Measurements from ENCODE around the gene NUP88.
"Not testable (repeated sequence)": the region's sequence is repeated elsewhere in the genome, so short reads cannot be mapped to it uniquely, and the experiment has no call there.

Gene NUP88
- 102 to 192 (median 123) reads per million in 4 experiments for total RNA-seq

DNA sequence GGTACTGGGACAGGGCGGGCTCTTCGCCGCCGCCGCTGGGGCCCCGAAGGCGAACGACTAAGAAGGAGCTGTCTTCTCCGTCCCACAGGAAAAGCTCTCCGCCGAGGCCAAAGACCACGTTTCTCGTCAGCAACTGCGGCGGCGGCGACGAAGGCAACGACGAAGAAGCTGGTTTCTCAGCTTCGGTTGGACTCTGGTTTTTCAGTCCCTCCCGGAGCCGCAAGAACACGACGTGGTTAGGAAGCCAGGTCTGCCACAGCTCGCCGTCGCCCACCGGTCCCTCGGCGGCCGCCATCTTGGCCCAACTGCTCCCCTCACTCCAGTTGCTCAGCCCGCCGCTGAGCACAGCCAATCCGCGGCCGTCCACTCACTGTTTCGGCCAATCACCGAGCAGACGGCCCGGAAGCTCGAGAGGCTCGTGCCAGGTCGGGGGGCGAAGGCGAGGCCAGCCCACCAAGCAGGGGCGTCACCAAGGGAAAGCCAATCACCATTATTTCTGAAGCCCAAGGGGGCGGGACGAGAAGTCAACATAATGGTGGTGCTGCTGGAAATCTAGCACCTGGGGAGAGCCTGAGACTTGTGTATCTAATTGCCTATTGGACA is at the start of gene NUP88:
Gene NUP88 (minus strand): TSS at position 307 of the 603 bp plus-strand sequence. CDS start 12 bp downstream, at position 295.
- peak; percentile 94 for DNase-seq

DNA sequence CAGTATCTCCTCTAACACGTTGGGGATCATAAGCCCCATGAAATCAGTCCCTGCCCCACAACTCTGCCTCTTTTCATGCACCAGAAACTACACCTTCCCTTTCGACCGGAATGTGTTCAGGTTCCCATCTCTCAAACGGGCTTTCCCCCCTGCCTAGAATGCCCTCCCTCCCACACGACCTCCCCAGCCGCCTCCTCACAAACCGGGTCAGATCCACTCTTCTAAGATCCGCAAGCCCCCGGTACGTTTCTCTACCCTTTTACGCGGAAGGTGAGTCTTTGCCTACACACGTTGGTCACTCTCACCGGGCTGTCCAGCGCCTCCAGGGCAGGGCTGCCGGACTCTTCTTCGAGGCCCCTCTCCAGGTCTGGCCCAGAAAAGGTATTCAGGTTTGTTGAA is 48.6 kb upstream of the NUP88 start:
- no peak for DNase-seq

DNA sequence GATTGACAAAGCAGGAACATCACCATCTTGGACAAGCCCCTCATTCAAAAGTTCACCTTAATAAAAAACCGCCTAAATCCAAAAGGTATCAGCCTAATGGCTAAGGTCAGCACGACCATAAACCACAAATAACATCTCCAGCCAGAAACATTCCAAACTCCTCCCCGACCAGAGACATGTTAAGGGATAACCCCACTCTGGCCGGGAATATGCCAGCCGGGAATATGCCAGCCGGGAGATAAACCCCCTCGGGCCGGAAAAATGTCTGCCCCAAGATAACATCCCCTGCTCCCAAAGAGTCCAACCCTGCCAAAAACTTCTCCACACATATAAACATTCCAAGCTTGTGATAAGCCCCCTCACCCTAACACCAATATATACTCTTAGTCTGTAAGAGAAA is 48.0 kb upstream of the NUP88 start:
- DNase-seq: no peak

DNA sequence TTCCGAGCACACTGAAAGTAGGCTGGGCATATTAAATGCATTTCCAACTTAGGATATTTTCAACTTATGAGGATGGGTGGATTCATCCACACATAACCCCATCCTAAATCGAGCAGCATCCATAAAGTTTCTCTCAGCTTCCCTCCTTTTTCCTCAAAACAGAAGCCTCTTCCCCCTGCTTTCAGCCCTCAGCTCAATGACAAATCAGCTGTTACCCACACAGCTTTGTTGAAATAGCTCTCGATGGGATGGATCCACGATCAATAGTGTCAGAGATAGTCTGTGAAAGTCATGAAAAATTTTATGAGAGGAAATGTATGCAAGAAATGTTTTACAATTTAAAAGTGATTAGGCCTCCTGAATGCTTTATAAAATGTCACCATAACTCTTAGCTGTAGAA is 46.8 kb upstream of the NUP88 start:
- DNase-seq: no peak

DNA sequence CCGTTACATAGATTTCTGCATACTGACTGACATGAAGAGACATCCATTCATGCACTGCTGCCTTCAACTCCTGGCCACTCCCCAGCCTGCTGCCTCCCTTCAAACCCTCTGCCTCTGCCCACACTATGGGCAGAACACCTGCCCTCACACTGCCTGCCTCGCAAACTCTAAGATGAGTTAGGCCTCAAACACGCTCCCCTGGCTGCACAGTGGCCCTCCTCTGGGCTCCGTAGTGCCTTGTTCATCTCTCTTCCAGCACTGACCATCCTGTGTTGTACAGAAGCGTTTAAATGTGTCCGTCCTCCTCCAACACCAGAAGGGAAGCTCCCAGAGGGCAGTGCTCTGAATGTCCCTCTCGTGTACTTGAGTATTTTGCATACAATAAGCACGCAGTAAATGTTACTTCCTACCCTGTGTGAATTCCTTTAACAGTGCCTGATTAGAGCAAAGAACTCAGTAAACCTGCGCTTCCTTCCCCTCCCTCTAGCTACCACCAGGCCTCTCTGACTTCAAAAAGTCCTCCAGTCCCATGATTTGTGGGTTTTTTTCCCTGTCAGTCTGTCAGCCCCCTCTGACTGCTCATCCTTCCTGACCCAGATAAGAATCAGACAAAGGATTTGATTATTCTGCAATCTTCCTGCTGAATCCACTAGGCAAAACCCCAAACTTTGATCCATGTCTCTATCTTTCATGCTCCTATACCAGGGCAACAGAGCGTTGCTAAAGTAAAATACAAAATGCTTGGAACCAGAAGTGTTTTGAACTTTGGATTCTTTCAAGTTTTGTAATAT is 45.5 kb upstream of the NUP88 start:
- DNase-seq: no peak

DNA sequence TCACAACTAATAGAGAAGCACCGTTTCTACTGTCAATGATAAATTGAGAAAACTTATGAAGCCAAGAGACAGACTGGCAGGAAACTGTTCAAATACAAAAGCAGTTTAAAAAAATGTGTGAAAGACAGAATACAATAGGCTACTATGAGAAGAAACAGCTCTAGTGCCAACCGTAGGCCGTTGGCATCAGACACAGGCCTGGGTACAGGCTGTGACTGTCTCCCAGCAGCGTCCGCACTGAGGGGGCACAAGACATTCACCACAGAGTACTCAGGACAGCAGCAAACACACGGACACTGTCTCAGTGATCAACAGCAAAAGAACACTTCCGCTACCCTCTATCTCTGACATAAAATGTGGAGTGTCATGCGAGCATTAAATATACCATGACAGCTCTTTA is 27.3 kb upstream of the NUP88 start:
- no peak for DNase-seq

DNA sequence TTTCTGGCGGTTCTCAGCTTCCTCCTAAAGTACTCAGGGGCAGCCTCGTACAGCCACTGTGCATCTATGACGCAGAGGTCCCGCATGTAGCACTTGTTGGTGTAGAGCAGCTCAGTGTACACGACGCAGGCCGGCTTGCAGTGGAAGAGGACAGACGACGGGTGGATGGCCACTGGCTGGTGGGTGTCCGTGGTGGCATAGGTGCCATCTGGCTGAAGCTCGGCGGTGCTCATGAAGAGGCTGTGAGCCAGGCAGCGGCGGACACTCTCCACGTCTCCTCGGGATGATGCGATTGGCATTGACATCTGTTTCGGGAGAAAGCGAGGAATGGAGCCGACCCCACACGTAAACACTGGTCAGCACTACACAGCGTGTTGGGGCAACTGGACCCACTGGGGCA is 24.7 kb upstream of the NUP88 start:
- DNase-seq: no peak

DNA sequence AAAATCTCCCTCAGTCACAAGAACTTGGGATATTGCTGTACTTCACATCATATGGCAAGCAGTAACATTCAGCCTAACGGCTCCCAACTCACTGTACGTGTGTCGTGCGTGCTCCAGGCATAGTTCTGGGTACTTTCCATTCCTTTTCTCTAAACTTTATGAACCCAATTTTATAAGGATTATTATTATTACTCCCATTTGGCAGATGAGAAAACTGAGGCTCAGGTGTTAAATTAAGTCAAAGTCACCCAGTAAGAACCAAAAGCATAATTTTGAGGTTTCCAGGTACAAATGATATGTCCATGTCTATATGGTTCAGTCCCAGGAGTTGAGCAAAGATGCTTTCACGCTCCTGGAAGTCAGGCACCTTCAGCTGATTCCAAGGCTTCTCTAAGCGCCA is 24.3 kb upstream of the NUP88 start:
- no peak for DNase-seq

DNA sequence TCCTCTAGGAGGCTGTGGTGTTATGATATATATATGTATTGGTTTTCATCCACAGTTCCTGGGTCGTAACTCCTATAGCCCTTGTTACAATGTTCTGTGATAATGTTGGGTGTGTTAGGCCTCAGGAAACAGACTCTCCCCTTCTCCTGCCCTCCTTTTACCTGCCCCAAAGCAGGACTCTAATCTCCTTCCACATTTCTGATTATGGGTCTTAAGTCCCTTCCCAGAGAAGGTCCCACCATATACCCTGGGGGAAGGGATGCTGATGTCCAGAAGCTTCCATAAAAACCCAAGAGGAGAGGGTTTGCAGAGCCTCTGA is 19.9 kb upstream of the NUP88 start:
- DNase-seq: no peak

DNA sequence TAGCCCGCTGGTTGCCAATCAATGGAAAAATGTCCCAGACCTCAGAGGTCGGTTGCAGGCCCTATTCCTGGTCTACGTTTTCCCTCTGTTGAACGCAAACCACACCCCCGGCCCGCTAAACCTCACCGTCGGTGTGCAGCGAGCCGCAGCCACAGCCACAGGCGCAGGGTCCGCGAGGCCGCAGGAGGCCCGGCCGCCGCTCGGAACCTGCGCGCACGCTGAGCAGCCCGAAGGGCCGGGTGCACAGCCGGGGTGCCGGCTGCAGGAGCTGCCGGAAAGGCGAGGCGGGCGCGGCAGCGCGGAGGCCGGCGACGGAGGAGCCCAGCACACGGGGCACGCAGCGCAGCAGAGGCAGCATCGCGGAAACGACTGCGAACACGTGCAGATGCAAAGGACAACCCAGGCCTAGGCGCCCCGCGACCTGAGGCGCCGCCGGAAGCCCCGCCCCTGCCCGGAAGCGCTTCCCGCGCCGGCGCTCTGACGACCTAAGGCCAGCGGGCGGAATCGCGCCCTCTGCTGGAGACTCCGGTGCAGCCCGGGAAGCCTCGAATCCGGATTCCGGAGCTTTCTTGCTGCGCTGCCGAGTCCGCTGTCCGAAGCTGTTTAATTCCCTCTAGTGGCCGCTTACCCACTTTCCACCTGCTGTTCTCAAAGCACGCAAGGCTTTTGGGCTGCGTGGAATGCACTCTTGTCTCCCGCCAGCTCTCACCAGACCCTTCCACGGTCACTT is 19.4 kb upstream of the NUP88 start, which contains the start of gene C1QBP:
Gene C1QBP (minus strand): TSS at position 440 of the 730 bp plus-strand sequence. CDS start 82 bp downstream, at position 358.
- DNase-seq: peak; percentile 88

DNA sequence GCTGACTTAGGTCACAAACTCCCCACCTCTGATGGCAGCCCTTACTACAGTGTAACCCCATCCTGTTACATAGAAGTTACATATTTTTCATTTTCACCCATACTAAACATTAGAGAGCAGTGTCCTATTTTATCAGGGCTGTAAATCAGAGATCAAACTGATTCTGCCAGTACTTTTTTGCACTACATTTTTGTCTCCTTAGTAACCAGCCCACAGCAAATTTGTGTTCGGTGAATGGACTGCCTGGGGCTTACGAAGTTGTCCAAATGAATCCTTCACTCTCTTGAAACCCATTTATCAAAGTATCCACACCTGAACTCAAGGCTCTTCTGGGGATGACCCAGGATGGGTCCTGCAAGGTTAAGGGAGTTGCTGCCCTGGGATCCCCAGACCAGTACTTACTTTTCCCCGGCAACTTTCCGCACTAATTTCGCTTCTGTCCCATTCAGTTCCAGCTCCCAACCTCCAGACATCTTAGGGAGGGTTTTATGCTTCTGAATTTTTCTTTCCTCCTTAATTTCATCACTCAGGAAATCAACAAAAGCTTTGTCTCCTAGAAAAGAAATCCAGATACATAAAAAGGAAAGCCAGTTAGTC is 18.4 kb upstream of the NUP88 start:
- DNase-seq: no peak

DNA sequence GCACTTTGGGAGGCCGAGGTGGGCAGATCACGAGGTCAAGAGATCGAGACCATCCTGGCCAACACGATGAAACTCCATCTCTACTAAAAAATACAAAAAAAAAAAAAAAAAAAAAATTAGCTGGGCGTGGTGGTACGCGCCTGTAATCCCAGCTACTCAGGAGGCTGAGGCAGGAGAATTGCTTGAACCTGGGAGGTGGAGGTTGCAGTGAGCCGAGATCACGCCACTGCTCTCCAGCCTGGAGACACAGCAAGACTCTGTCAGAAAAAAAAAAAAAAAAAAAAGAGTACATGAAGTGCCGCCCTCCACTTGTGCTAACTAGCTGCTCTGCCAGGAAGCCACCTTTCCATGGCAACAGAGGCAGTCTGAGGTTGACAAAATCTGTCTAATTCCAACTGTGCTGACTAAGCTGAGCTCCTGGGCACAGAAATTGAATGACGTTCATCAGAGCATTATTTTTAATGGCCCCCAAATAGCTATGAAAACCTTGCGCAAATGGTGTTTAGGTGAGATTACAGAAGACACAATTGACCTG is 16.4 kb upstream of the NUP88 start:
- not testable (repeated sequence) for DNase-seq

DNA sequence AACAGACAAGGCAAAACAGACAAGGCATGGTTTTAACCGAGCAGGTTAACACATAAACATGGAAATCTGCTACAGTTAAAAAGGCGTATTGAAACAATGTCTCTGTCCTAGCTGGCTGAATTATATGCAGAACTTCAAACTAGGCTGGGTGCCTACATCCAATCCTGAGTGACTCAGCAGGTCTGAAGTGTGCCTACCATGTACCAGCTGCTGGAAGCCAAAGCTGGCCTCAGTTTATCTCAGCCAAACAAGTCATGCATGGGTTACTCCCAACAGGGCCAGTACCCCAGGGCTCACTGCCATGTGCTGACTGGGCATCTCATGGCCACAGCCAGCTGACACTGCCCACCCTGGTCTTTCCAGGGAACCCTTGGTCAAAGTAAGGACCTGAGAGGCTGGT is 15.5 kb upstream of the NUP88 start:
- no peak for DNase-seq

DNA sequence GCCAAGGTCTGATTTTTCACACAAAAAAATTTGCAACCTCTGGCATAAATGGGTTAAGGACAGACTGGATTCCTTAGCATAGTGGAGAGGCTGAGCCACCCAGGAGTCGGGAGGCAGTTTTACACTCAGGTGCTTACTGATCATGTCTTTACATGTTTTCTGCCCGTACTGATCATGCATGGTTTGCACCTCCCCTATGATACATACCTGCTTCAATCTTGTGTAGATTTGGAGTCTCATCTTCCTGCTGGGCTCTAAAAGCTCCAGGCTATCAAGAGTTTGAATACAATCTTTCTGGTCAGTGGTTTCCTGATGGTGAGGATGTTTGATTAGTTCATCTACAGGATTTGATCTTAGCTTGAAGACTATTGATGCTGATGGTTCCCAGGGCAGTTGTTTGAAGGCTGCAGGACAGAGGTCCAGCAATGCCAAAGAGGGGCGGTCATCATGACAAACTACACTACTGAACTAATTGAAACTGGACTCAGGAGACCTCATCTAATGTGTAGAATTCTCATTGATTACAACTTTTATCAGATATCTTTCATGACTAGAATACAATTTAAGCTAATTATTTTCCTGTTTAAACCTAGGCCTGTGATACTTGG is 12.6 kb upstream of the NUP88 start:
- no peak for DNase-seq

DNA sequence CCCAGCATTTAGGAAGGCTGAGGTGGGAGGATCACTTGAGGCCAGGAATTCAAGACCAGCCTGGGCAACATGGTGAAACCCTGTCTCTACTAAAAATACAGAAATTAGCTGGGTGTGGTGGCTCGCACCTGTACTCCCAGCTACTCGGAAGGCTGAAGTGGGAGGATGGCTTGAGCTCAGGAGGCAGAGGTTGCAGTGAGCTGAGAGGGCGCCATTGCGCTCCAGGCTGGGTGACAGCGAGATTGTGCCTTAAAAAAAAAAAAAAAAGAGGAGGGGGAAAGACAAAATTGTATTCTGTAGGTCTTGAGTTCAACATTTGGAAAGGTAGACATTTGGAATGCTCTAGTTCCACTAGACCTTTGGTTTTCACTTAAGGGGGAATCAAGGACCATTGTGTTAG is 11.8 kb upstream of the NUP88 start:
- DNase-seq: not testable (repeated sequence)

DNA sequence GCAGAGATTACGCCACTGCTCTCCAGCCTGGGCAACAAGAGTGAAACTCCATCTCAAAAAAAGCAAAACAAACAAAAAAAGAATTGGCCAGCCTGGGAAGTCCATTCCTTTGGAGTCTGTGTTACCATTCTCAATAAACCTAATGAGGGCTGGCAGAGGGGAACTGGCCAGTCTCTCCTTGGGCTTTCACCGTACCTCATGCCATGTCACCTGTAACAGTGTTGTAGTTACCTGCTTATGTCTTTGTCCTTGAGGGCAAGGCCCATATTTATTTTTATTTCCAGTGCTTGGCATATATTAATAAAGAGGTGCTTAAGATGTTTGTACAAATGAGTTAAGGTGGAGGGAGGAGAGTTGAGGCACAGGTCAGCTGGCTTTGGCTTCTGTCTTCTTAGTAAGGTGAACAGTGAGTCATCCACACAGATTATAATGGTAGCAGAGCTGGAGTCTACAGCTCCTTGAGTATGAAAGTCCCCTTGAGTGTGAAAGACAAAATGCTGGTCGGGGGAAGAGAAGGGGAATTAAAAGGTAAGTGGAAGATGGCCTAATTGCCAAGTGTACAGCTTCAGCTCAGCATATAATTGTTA is 11.0 kb upstream of the NUP88 start:
- no peak for DNase-seq

DNA sequence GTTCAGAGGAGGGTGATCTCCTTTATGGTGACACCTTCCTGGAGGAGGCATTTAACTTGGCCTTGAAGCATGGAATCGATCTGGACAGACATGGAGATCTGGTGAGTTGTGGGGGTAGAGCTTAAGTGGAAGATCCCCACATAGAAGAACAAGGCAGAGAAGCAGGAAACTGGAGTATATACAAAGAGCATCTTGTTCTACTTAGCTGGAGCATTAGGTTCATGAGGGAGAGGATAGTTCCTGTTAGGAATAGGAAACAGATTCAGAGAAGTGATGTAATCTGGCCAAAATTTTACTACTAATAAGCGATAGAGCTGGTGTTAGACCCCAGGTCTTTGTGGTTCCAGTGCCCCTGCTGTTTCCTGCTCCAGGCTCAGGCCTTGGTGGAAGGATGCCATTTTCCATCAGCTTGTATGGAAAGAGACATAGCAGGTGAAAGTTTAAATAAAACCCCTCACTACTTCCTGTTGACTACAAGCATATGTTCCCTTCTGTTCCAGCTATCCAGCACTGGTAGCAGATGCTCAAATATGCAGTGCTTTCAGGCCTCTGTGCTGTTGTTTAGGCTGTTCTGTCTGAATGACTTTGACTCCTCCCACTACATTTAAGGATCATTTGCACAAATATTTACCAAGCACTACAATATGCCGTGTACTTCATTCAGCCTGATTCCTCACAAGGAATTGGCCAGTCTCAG is 9.9 kb upstream of the NUP88 start:
- DNase-seq: no peak

DNA sequence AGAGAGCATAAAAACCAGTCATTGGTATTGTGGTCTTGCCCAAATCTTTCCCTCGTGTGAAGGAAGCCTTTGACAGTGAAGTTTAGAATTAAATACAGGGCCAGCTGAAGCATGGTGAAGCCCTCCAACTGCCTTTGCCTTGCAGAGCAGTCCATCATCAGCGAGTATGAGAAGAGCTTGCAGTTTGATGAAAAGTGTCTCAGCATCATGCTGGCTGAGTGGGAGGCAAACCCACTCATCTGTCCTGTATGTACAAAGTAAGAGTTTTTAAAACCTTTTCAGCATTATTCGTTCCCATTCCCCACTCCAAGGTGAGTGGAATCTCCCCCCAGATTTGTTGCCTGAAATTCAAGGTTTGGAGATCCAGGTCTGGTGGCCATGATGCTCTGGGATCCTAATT is 6.4 kb upstream of the NUP88 start:
- no peak for DNase-seq

DNA sequence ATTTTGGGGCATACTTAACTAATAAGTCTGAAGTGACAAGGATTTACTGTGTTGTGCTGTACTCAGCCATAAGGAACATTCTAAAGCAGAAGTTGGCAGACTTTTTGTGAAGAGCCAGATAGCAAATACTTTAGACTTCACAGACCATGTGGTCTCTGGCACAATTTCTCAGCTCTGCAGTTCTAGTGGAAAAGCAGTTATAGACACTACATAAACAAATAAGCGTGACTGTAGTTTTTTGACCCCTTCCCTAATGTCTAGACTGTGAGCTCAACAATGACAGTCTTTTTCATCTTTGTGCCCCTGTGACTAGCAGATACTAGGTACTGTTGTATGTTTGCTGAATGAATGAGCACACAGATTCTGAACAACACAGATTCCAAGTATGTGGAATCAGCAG is 5.4 kb upstream of the NUP88 start:
- DNase-seq: no peak

DNA sequence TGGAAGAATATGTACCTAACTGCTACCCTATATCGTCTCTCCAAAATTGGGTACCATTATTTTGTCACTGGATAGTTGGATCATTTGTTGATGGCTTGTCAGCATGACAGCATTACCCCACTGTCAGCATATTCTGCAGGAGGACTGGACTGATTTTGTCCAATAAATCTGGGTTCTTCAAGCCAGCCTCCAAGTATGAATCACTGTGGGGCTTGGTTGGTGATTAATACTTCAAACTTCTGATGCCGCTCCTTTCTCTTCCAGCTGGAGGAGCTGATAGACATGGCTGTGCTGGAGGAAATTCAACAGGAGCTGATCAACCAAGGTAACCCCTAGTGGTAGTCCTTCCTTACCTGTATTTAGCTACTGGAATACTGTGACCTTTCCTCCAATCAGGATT is 3.0 kb upstream of the NUP88 start:
- DNase-seq: no peak

DNA sequence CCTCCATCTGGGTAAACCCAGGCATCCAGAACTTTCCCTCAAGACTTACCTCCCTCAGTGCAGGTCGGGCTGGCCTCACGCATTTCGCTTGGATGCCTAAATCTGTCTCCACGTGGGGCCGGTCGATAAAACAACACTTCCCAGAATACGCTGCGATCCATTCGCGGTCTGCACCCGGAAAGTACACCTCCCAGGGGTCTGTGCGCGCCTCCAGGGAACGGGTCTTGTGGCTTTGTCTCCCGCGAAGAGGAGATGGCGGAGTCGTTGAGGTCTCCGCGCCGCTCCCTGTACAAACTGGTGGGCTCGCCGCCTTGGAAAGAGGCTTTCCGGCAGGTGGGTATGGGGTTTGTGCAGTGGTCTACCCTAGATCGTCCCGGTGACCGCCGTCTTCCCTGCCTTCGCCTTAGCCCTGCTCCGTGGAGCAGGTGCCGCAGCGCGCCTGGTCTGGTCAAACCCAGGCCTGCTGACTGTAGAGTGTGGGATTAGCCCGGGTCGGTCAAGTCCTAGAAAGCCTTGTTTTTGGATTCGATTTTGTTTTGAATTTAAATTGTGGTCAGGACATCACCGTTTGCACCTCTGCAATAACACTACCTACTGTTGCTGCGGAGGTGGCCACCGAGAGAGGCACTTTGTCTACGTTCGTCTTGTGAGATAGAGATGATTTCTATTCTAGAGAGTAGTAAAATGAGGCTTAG is 644 bp upstream of the NUP88 start, which contains the start of gene RPAIN:
Gene RPAIN (plus strand): TSS at position 224 of the 695 bp plus-strand sequence. CDS start 29 bp downstream, at position 253.
- DNase-seq: peak; percentile 84

Measured in effector CD8-positive, alpha-beta T cell (primary cell).